Stimulated activated CD8-positive, alpha-beta memory T cell treated with anti-CD3 and anti-CD28 coated beads, Interleukin-4, amount 100 ng/mL, for 48 hours (primary cell): Measurements from ENCODE around the gene TRAFD1.
"Not testable (repeated sequence)": the region's sequence is repeated elsewhere in the genome, so short reads cannot be mapped to it uniquely, and the experiment has no call there.

Experiments used
- DNase-seq: peaks from one replicate; pipeline ENCODE4 v3.0.0-alpha.2; 2020

The TRAFD1 gene

GRCh38 chr12:112116232-112117060, 8.9 kb upstream of the TRAFD1 start:
- DNase-seq, result no peak

GRCh38 chr12:112117685-112118084, 7.7 kb upstream of the TRAFD1 start:
- no peak for DNase-seq

- DNase-seq, result no peak
Measured at GRCh38 chr12:112121780-112122565, 3.4 kb upstream of the TRAFD1 start.

DNA sequence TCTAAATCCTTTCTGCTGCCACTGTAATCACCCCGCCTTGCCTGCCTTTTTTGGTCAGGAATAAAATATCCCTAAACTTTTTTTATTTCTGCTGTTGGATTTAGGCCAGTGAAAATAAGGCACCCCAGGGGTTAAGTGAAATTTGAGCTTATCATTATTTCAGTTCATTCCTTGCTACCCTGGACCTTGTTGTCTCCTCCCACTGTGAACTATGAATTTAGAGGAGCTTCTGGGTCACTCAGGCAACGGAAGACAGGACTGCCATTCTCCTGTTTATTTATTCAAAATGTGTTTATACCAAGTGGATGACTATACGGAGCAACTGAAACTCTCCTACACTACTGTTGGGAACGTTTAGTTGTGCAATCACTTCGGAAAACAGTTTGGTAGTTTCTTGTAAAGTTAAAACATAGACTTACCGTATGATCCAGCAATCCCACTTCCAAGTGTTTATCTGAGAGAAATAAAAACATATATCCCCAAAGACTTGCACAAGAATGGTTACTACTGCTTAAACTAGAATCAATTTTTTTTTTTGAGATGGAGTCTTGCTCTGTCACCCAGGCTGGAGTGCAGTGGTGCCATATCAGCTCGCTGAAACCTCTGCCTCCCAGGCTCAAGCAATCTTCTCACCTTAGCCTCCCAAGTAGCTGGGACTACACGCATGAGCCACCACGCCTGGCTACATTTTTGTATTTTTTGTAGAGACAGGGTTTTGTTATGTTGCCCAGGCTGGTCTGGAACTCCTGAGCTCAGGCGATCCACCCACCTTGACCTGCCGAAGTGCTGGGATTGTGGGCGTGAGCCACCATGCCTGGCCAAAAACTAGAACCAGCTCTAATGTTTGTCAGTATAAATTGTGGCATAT, 2.3 kb upstream of the TRAFD1 start:
- no peak for DNase-seq

GRCh38 chr12:112124918-112125249, 476 bp upstream of the TRAFD1 start:
- no peak for DNase-seq

GRCh38 chr12:112126000-112126438, 659 bp downstream of the TRAFD1 start:
- no peak for DNase-seq

DNA sequence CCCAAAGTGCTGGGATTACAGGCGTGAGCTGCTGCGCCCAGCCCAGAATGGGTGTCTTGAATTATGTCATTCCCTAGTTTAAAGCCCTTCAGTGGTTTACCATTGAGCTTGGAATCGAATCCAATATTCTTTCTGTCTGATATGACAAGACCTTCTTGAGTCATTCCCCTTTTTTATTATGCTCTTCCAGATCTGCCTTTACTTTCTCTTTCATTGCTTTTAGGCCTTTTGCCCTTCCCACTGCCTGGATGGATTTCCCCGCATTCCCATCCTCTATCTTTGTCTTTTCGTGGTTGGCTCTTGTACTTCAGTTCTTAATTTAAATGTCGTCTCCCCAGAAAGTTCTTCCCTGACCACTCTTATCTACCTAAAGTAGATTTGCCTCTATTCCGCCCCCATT, 1.6 kb downstream of the TRAFD1 start:
- DNase-seq, result no peak

- no peak for DNase-seq
Measured at GRCh38 chr12:112130441-112130998, 5.2 kb downstream of the TRAFD1 start.

- DNase-seq, result no peak
Measured at GRCh38 chr12:112131686-112132085, 6.3 kb downstream of the TRAFD1 start.

DNA sequence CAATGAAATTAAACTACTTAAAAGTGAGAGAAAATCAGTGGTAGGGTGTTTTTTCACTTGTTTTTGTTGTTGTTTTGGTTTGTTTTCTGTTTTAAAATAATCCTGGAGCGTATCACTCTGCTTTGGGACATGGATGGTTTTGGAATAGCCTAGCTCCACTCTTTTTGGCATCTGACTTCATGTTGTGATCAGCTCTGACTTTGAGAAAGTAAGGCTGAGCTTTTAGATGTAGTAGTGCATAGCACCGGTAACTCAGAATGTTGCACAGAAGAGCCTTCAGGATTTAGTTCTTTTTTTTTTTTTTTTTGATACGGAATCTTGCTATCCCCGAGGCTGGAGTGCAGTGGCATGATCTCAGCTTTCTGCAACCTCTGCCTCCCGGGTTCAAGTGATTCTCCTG, 8.1 kb downstream of the TRAFD1 start:
- peak; percentile 3 for DNase-seq

GRCh38 chr12:112134731-112135130, 9.4 kb downstream of the TRAFD1 start:
- DNase-seq, result no peak

DNA sequence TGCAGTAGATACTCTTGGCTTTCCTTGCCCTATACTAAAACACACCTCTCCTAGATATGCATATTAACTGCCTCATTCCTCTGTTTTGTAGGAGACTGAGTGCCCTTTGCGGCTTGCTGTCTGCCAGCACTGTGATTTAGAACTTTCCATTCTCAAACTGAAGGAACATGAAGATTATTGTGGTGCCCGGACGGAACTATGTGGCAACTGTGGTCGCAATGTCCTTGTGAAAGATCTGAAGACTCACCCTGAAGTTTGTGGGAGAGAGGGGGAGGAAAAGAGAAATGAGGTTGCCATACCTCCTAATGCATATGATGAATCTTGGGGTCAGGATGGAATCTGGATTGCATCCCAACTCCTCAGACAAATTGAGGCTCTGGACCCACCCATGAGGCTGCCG, 15.4 kb downstream of the TRAFD1 start:
- DNase-seq, result no peak

DNA sequence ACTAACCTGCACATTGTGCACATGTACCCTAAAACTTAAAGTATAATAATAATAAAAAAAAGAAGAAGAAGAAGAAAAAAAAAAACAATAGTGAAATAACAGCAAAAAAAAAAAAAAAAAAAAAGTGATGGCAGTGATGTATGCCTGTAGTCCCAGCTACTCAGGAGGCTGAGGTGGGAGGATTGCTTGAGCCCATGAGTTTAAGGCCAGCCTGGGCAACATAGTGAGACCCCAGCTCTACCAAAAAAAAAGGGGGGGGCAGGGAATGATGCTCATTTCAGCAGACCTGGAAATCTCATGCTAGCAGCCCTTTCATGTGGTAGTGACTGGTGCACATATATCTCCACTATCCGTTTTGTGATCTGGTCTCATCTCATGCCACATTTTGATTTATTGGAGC, 20.8 kb downstream of the TRAFD1 start:
- peak; percentile 13 for DNase-seq

GRCh38 chr12:112148031-112148513, 22.7 kb downstream of the TRAFD1 start:
- no peak for DNase-seq

- DNase-seq, result no peak
Measured at GRCh38 chr12:112149596-112149995, 24.2 kb downstream of the TRAFD1 start.

GRCh38 chr12:112151766-112152541, 26.6 kb downstream of the TRAFD1 start:
- DNase-seq, result no peak

DNA sequence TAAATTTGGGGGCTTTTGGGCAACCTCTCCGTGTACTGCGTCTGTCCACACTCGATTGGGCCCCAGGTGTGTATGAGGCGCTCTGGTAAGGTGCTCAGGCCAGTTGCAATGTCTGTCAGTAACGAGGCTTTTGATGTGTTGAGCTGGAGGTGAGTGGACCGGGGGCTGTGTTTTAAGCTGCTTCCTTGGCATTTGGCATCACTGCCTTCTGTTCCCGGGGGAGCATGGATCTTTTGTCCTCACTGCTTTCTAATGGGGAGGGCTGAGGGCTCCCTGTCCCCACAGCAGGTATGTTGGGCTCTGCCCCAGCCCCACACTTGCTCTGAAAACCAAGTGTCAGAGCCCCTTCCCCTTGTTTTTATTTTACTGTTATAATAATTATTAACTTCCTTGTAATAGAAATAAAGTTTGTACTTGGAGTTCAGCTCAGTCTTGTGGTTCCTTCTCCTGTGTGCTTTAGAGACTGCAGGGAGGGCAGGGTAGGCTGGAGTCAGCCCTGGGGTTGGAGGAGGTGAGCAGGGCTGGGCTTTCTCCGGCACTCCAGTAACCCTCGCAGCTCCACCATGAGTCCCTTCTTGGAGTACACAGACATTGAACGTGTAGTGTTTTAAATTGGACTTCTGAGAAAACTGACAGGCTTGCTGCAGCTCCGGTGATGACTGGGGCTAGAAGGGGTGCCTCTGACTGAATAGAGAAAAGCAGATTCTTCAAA, 28.0 kb downstream of the TRAFD1 start:
- DNase-seq, result no peak

GRCh38 chr12:112153893-112154219, 28.5 kb downstream of the TRAFD1 start:
- no peak for DNase-seq

DNA sequence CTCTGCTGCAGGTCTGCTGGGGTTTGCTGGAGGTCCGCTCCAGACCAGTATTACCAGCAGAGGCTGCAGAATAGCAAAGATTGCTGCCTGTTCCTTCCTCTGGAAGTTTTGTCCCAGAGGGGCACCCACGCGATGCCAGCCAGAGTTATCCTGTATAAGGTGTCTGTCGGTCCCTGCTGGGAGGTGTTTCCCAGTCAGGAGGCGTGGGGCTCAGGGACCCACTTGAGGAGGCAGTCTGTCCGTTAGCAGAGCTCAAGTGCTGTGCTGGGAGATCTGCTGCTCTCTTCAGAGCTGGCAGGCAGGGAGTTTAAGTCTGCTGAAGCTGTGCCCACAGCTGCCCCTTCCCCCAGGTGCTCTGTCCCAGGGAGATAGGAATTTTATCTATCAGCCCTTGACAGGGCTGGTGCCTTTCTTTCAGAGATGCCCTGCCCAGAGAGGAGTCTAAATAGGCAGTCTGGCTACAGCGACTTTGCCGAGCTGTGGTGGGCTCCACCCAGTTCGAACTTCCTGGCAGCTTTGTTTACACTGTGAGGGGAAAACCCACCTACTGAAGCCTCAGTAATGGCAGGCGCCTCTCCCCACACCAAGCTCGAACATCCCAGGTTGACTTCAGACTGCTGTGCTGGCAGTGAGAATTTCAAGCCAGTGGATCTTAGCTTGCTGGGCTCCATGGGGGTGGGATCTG, 33.2 kb downstream of the TRAFD1 start:
- DNase-seq, result not testable (repeated sequence)

- DNase-seq, result no peak
Measured at GRCh38 chr12:112159146-112159541, 33.8 kb downstream of the TRAFD1 start.

DNA sequence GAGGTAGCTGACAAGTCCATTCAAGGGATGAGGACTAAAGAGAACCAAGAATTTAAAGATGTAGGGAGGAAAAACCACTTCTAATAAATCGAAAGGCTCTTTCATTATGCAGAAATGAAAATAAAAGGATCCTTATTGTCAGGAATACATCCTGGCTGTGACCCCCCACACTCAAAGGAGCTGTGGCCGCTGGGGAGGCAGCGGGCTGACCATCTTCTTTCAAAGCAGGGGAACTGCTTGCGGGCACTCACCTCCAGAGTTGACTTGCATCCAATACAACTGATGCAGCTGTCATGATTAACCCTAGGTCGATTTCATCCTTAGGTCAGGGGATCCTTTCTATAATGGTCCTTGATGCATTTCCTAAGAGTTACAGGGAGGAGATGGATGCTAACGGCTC, 35.3 kb downstream of the TRAFD1 start:
- no peak for DNase-seq
